Neuronal stem cell (in vitro differentiated cells): ENCODE data around the gene AAMP.

Source experiments
- DNase-seq: peaks from one replicate; pipeline ENCODE4 v3.0.0-alpha.2; 2013; ENCODE audit warnings: low spot score
- H2AFZ ChIP-seq: one replicate; pipeline ENCODE4 v1.6.1; 2013; ENCODE audit warnings: mild to moderate bottlenecking, low read length, inconsistent platforms
- H2AK5ac ChIP-seq: 2 replicates; pipeline ENCODE4 v1.6.1; 2013; ENCODE audit warnings: low read depth, mild to moderate bottlenecking, inconsistent platforms, low read length, moderate library complexity, mixed read lengths
- H2BK120ac ChIP-seq: 2 replicates; pipeline ENCODE4 v1.6.1; 2013; ENCODE audit warnings: low read depth, mild to moderate bottlenecking, inconsistent platforms, low read length, moderate library complexity, mixed read lengths
- H2BK12ac ChIP-seq: one replicate; pipeline ENCODE4 v1.6.1; 2013; ENCODE audit warnings: low read length, inconsistent platforms
- H2BK15ac ChIP-seq: 2 replicates; pipeline ENCODE4 v1.6.1; 2013; ENCODE audit warnings: mild to moderate bottlenecking, low read length, inconsistent platforms, mixed read lengths
- H2BK5ac ChIP-seq: one replicate; pipeline ENCODE4 v1.6.1; 2013; ENCODE audit warnings: inconsistent platforms, mild to moderate bottlenecking, low read length, moderate library complexity
- H3K14ac ChIP-seq: one replicate; pipeline ENCODE4 v1.6.1; 2013; ENCODE audit warnings: low read length, inconsistent platforms
- H3K18ac ChIP-seq: 2 replicates; pipeline ENCODE4 v1.6.1; 2013; ENCODE audit warnings: low read length, inconsistent platforms
- H3K23ac ChIP-seq: 2 replicates; pipeline ENCODE4 v1.6.1; 2013; ENCODE audit warnings: low read depth, mild to moderate bottlenecking, mixed read lengths, low read length, inconsistent platforms; ENCODE audit not compliant: poor library complexity
- H3K27ac ChIP-seq: replicated peaks from 3 replicates; pipeline ENCODE4 v1.5.1; 2013; ENCODE audit warnings: low read length, inconsistent platforms
- H3K27me3 ChIP-seq, 3 experiments: 2 replicates each; pipeline ENCODE4 v1.6.1; 2013; ENCODE audit warnings: low read length in 3 of 3, mild to moderate bottlenecking in 2 of 3, inconsistent platforms in 1 of 3, low read depth in 1 of 3, mixed read lengths in 1 of 3, moderate library complexity in 1 of 3; ENCODE audit not compliant: control insufficient read depth in 3 of 3, insufficient read depth in 3 of 3
- H3K36me3 ChIP-seq, 2 donors: replicated peaks in 1 of 2; 2 replicates each; pipeline ENCODE4 v1.6.1; 2013; ENCODE audit warnings: low read length in 2 of 2; ENCODE audit not compliant: control insufficient read depth in 2 of 2, insufficient read depth in 2 of 2
- H3K4ac ChIP-seq: 2 replicates; pipeline ENCODE4 v1.6.1; 2013; ENCODE audit warnings: inconsistent platforms, mild to moderate bottlenecking, low read length, moderate library complexity
- H3K4me1 ChIP-seq, 2 donors: 1 replicate in 1 of 2; 2 replicates in 1 of 2; pipeline ENCODE4 v1.6.1; 2013; ENCODE audit warnings: low read length in 2 of 2, low read depth in 1 of 2; ENCODE audit not compliant: control insufficient read depth in 2 of 2, insufficient read depth in 1 of 2
- H3K4me2 ChIP-seq: one replicate; pipeline ENCODE4 v1.6.1; 2013; ENCODE audit warnings: mild to moderate bottlenecking, low read length, inconsistent platforms; ENCODE audit not compliant: insufficient read depth, poor library complexity, severe bottlenecking
- H3K4me3 ChIP-seq, 2 donors: 2 replicates each; pipeline ENCODE4 v1.5.1; 2013; ENCODE audit warnings: low read length in 2 of 2, mild to moderate bottlenecking in 2 of 2, inconsistent platforms in 1 of 2, moderate library complexity in 1 of 2
- H3K79me1 ChIP-seq: one replicate; pipeline ENCODE4 v1.6.1; 2013; ENCODE audit warnings: low read depth, mild to moderate bottlenecking, inconsistent platforms, low read length, moderate library complexity
- H3K9ac ChIP-seq: one replicate; pipeline ENCODE4 v1.6.1; 2013; ENCODE audit warnings: mild to moderate bottlenecking, low read depth, low read length, inconsistent platforms; ENCODE audit not compliant: poor library complexity
- H3K9me3 ChIP-seq, 2 donors: replicated peaks in 1 of 2; 2 replicates each; pipeline versions ENCODE3 to v1.6.1; 2013; ENCODE audit warnings: low read length in 2 of 2, mild to moderate bottlenecking in 2 of 2, inconsistent platforms in 1 of 2, low read depth in 1 of 2, mixed read lengths in 1 of 2, moderate library complexity in 1 of 2; ENCODE audit not compliant: control insufficient read depth in 2 of 2, insufficient read depth in 1 of 2
- H4K8ac ChIP-seq: one replicate; pipeline ENCODE4 v1.6.1; 2013; ENCODE audit warnings: low read depth, mild to moderate bottlenecking, inconsistent platforms, low read length, moderate library complexity
- H4K91ac ChIP-seq: one replicate; pipeline ENCODE4 v1.6.1; 2013; ENCODE audit warnings: low read length, low read depth, mild to moderate bottlenecking, inconsistent platforms; ENCODE audit not compliant: poor library complexity
- WGBS, 2 donors: extraction: QIAGEN DNeasy Blood & Tissue Kit; methylation state at CpG; one replicate each; pipeline ENCODE4 v1.1.7; 2013; ENCODE audit warnings: missing lambda C conversion rate in 2 of 2, mixed read lengths in 1 of 2; ENCODE audit not compliant: insufficient read length in 2 of 2, insufficient replicate concordance in 1 of 2; ENCODE audit errors: extremely low coverage in 2 of 2; 5-methylcytosine and 5-hydroxymethylcytosine counted together

The AAMP gene

DNA sequence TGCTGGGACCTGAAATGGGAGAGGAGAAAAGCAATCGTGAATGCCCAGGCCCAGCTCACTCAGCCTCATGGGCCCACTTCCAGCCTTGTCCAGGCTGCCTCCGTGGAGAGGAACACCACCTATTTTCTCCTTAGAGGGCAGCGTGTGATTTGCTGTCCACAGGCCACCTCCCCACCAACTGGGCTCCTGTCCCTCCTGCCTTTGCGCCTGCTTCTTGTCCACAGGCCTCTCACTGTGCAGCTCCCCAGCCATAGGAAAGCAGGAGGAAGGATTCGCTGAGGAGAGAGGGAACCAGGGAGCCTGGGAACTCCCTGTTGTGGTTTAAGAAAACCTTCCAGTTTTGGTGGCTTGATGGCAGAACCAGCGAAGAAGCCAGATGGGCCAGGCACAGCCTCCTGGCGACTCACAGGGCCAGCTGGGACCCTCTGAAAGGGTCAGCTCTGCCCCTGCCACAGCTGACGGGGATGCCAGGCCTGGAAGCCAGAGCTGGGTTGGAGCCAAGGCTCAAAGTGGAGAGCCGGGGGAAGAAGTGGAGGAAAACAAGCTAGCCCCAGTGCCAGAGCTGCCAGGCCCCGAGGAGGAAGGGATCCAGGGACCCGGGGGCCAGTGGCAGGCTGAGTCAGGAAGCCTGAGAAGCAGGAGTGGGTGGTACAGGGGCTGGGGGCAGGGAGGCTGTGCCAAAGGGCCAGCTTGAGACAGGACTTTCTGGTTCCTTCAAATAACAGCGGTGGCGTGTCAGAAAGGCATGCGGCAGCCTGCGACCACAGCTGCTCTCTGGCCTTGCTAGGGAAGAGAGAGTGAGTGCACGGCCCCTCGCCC, 12.4 kb upstream of the AAMP start:
- H3K4ac ChIP-seq = no peak overlapping the region
- DNase-seq = no peak
- peak overlapping the region; percentile 16 for H2BK120ac ChIP-seq
- no peak overlapping the region for H4K91ac ChIP-seq
- H3K79me1 ChIP-seq = no peaks in the 10 kb centered on the region
- H3K23ac ChIP-seq = no peak overlapping the region
- H3K36me3 ChIP-seq = peaks cover under 1 to 4% of the 10 kb centered on the region in 2 donors
- H3K27ac ChIP-seq = no peak overlapping the region
- no peaks in the 10 kb centered on the region for H3K9me3 ChIP-seq
- H3K4me3 ChIP-seq = no peak overlapping the region
- H2AK5ac ChIP-seq = peak overlapping the region; percentile 45
- H3K4me1 ChIP-seq = peaks cover 3 to 13% of the 10 kb centered on the region in 2 donors
- H2BK12ac ChIP-seq = no peak overlapping the region
- peak overlapping the region; percentile 76 for H2BK5ac ChIP-seq
- H2AFZ ChIP-seq = no peak overlapping the region
- no peak overlapping the region for H3K14ac ChIP-seq
- H3K27me3 ChIP-seq = no peaks in the 10 kb centered on the region
- peak overlapping the region; percentile 35 for H3K18ac ChIP-seq
- H2BK15ac ChIP-seq = peak overlapping the region; percentile 22
- H3K9ac ChIP-seq = no peak overlapping the region
- no peak overlapping the region for H3K4me2 ChIP-seq
- no peak overlapping the region for H4K8ac ChIP-seq
- no CpG with 5 or more reads among the region's 17 CpGs for WGBS, 2 donors

DNA sequence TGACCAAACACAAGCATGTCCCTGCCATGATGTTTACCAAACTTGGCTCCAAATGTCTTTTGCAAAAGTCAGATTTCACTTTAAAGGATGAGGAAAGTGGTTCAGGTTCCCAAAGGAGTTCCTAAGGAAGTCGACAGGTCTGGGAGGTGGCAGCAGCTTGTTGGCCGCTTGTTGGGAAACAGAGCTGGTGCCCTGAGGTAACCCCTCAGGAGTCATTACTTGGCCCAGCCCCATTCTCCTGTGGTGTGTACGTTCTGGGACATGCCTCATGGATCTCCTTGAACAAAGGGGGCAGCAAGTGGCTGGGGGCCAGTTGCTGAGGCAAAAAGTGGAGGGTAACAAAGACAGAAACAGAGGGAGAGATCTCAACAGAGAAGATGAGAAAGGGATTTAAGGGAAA, 11.5 kb upstream of the AAMP start:
- H3K79me1 ChIP-seq = no peaks in the 10 kb centered on the region
- no peak overlapping the region for H2AFZ ChIP-seq
- no peak overlapping the region for H2BK120ac ChIP-seq
- H3K36me3 ChIP-seq = peaks cover 6 to 8% of the 10 kb centered on the region in 2 donors
- H4K91ac ChIP-seq = no peak overlapping the region
- no peak overlapping the region for H3K4me2 ChIP-seq
- peaks cover 0 to 7% of the 10 kb centered on the region in 2 donors for H3K4me1 ChIP-seq
- no CpG with 5 or more reads among the region's 3 CpGs for WGBS, 2 donors
- H3K23ac ChIP-seq = no peak overlapping the region
- no peak overlapping the region for H3K9ac ChIP-seq
- H2BK12ac ChIP-seq = no peak overlapping the region
- H3K4ac ChIP-seq = no peak overlapping the region
- H2BK5ac ChIP-seq = no peak overlapping the region
- H3K9me3 ChIP-seq = no peaks in the 10 kb centered on the region
- H3K4me3 ChIP-seq = no peak overlapping the region
- H4K8ac ChIP-seq = no peak overlapping the region
- no peak overlapping the region for H2BK15ac ChIP-seq
- H3K27me3 ChIP-seq = no peaks in the 10 kb centered on the region
- H3K18ac ChIP-seq = no peak overlapping the region
- DNase-seq = no peak
- H3K14ac ChIP-seq = no peak overlapping the region
- no peak overlapping the region for H2AK5ac ChIP-seq
- H3K27ac ChIP-seq = no peak overlapping the region

GRCh38 chr2:218280260-218280870, 10.4 kb upstream of the AAMP start:
- no peaks in the 10 kb centered on the region for H3K9me3 ChIP-seq
- H3K36me3 ChIP-seq = peaks cover 12 to 17% of the 10 kb centered on the region in 2 donors
- H3K14ac ChIP-seq = no peak overlapping the region
- no peak overlapping the region for H4K91ac ChIP-seq
- no peak overlapping the region for H3K4me2 ChIP-seq
- H3K9ac ChIP-seq = peak overlapping the region; percentile 77
- no peak overlapping the region for H3K27ac ChIP-seq
- no peak overlapping the region for H2AFZ ChIP-seq
- H3K23ac ChIP-seq = peak overlapping the region; percentile 85
- peak overlapping the region; percentile 48 for H2BK5ac ChIP-seq
- H2BK120ac ChIP-seq = no peak overlapping the region
- no peak for DNase-seq
- peaks cover 0 to 3% of the 10 kb centered on the region in 2 donors for H3K4me1 ChIP-seq
- H3K4me3 ChIP-seq = no peak overlapping the region
- no peak overlapping the region for H2BK12ac ChIP-seq
- H3K27me3 ChIP-seq = no peaks in the 10 kb centered on the region
- H3K79me1 ChIP-seq = no peaks in the 10 kb centered on the region
- no peak overlapping the region for H4K8ac ChIP-seq
- H2AK5ac ChIP-seq = no peak overlapping the region
- H3K4ac ChIP-seq = no peak overlapping the region
- H2BK15ac ChIP-seq = no peak overlapping the region
- no peak overlapping the region for H3K18ac ChIP-seq
- no CpG with 5 or more reads among the region's 14 CpGs for WGBS, 2 donors
